Stimulated activated CD4-positive, alpha-beta T cell treated with anti-CD3 and anti-CD28 coated beads, Interleukin-15, amount 100 ng/mL, for 1 hour (primary cell): ENCODE results near the gene SLC17A3.

Experiments
- DNase-seq, 2 donors: peaks; one replicate each; pipeline ENCODE4 v3.0.0-alpha.2; 2020; ENCODE audit warnings: low read depth in 1 of 2, low spot score in 1 of 2

Gene SLC17A3

DNA sequence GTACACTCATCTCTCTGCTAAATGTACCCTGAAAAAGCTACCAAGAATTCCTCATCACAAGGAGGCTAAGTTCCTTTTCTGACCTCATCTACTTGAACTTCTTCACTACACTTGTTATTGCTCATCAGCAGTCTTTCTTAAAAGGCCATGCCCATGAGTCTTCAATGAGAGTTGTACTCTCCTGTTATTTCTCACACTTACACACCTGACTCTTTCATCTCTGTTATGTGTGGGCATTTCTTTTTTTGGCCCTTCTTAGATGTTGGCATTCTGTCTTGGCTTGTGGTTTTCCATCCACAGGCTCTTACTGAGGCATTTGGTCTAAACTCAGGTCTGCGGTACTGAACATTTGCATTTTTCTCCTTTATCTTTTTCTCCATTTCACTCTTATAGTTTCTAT lies 31.5 kb downstream of the SLC17A3 start:
- no peak for DNase-seq

DNA sequence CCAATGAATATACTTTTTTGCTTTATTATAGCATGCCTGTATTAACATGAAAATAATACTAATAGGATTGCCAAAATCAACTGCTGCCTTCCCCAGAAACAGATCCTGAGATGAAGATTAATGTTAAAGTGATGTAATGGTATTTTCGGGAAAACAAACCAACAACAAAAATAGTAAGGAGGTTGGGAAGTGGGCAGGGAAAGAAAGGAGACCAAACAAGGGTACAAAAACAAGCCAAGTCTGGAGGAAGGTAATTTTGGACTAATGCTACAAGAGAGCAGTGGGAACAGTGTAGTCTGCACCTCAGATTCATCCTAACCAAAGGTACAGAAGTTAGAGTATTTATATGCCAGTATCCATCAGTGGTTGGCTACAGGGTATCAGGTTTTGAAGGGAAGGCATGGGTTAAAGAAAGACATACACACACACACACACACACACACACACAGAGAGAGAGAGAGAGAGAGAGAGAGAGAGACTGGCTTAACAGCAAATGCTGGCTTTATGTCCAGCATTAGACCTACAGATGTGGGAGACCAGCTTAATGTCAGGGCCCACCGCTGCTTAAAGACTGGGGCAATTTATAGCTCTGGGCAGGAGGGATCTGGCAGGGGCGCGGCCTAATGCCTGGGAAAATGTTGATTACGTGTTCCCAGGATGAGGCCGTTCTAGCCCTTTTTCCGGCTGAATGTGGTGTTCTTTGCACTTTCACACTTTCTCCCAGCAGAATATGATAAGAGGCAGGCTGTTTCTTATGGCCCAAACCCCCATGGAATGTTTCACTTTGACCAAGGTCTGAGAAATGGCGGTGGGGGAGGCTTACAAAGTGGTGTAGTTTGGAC lies 38.4 kb downstream of the SLC17A3 start:
- no peak for DNase-seq

DNA sequence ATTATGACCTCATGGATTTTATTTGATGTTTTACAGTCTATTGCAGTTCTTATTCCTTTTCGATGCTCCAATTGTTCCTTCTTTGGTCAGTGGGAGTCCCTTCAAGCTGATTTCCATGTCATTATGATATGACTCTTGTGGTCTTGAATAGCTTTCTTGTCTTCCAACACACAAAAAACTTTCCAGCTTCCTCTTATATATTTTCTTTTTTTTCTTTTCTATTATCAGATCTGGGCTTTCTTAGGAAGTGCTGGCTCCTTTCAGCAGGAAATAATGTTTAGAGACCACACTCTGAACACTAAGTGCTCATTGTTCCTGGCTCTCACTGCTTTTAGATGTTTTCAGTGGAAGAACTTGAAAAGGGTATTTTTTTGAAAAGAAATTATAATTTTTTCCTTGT lies 39.1 kb downstream of the SLC17A3 start:
- no peak for DNase-seq

DNA sequence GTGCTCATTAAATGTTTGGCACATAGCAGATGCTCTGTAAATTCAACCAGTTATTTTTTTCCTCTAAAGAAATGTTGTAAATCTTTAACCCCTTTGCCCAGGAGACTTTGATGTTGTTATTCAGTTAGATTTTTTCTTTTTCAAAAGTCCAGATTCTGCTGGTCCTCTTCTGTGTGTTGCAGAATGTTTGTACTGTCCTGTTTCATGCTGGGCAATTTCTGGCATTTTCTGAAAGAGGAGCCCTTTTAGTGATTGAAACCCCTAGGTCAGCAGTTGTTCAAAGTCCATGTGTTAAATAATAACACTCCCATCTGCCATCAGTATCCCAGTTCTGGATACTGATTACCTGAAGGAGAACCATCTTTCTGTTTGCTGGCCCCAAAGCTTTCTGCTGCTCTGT lies 40.9 kb downstream of the SLC17A3 start:
- DNase-seq: no peak

DNA sequence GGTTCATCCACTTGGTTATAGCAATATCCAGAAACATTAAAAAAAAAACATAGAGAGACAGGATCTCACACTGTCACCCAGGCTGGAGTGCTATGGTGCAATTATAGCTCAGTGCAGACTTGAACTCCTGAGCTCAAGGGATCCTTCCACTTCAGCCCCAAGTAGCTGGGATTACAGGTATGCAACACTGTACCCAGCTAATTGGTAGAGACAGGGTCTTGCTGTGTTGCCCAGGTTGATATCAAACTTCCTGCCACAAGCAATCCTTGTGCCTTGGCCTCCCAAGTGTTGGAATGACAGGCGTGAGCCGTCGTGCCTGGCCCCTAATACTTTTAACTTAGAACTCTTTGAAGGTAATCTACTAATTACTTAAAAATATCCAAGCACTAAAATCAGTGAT lies 41.4 kb downstream of the SLC17A3 start:
- DNase-seq: no peak

DNA sequence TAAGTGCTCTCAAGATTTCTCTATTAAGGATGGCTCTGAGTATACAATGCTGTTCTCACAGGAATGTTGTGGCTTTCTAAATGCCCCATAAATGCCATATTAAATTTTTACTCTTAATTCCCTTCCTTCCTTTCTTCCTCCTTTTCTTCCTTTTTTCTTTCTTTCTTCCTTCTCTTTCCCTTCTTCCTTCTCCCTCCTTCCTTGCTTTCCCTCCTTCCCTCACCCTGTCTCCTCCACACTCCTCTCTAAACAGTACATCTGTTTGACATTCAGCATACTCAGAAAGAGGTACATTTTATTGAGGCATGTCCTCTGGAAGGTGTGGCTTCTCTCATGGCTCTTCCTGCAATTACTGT lies 41.8 kb downstream of the SLC17A3 start:
- no peak for DNase-seq

DNA sequence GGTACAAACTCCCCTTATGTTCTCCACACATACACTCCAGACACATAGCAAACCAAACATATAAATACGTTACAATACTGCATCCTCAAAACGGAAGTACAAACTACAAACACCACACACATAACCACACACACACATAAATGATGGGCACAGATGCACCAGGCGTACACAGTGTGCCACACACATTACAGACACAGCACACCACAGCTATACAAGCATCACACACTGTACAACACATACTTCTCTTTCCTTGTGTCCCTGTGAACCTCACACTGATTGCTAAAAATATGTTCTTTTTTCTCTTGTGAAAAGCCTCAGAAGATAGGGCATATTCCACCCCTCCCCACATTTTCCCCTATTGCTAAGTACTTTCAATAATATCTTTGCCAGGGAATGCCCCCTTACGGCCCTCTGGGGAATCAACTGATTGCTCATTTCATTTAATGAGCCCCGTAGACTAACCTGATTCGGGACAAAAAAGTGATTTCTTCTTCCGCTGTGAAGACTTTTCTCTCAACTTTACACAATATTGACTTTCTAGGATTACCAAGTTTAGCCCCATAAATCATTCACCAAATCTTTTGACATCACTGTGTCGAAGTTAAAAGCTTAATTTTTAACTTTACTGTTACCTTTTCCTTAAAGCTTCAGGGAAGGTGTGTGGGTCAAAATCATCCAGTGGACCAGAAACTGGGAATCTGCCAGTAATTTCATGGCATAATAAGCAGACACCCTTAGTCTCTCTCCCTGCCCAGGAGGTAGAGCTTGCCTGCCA lies 42.3 kb downstream of the SLC17A3 start, which contains the start of gene SLC17A1:
SLC17A1 (minus strand) TSS at position 521 of the 775 bp plus-strand sequence. CDS start 1,495 bp downstream, outside the sequence.
- no peak for DNase-seq

DNA sequence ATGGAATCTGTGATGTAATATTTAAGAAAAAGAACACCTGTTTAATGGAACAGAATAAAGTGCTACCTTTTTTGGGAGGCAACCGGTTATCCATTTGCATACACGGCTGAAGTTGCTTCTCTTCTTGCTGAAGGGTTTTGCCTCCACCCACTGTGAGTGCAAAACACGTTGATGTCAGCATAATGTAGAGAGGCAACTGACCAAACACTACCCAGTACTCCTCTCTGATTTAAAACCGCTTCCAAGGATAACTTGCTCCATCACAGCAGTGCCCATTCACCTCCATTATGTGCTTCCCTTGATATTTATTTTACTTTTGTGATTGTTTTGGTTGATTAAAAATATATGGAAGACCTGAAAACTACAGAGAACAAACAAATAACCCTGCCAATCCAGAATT lies 43.6 kb downstream of the SLC17A3 start:
- DNase-seq: no peak

DNA sequence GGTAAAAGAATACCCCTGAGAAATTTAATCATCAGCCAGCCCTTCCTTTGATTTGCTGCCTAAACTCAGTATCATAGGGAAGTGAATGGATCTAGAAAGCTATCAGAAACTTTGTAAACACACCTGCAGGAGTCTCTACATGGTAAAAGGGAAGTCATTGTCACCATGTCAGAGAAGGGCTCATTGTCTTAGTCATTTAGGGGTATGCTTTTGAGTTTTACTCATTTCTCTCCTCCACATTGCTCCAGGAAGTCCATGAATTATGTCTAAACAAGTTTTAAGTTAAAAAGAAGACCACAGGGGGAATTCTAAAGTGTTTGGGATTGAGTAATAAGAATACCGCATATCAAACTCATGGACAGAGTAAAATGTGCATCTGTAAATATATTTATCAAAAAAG lies 44.7 kb downstream of the SLC17A3 start:
- DNase-seq: no peak

DNA sequence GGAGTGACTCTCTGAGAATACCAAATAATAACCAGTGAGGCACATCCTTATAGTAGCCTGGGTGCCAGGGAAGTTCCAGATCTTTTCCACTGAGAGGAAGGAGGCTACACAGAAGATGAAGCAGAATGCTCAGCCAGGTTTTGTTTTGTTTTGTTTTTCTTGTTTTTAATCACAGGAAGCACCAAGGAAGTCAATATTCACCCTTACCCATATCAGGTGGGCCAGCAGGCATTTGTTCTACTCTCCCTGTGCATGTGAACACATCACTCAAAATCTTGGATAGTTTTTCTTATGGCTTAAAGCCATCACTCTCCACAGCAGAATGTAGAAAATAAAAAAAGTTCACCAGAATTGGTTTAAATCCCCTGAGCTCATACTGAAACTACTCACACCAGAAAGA lies 52.7 kb downstream of the SLC17A3 start:
- no peak for DNase-seq

DNA sequence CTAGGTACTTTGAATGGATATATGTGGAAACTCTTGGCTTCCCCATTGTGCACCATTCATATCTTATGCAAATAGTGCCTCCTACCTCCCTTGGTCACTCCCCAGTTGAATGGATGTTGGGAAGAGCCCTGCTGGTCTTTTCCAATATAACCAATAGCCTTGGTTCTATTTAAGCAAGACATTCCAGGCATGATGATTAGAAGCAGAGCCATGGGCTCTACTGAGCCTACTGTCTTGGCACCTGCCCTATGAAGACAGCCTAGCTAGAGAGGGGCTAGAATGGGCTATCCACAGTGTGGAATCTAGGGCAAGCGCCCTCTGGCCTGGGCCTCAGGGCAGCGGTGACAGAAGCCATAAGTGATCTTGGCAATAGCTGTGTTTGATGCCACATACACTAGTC lies 57.8 kb downstream of the SLC17A3 start:
- no peak for DNase-seq

DNA sequence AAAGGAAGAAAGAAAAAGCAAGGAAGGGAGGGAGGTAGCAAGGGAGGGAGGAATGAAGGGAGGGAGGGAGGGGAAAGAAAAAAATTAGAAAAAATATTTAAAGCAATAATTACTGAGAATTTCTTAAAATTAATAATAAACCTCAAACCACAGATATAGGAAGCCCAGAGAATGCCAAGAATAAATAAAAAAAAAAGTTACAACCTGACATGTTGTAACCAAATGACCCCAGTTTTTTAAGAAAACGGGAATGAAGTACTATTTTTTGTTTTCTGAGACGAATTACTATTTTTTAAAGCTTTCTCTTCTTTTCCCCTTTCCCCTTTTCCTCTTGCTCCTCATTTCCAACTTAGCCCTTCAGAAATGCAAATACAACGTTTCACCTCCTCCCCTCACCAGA lies 58.8 kb downstream of the SLC17A3 start:
- no peak for DNase-seq

DNA sequence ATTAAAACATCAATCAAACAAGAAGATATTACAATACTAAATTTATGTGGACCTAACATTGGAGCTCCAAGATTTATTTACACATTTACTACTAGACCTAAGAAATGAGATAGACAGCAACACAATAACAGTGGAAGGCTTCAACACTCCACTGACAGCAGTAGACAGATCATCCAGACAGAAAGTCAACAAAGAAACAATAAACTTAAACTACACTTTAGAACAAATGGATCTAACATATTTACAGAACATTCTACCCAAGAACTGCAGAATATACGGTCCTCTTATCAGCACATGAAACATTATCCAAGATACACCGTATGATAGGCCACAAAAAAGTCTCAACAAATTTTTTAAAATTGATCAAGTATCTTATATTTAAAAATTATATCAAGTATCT lies 69.2 kb downstream of the SLC17A3 start:
- no peak for DNase-seq

DNA sequence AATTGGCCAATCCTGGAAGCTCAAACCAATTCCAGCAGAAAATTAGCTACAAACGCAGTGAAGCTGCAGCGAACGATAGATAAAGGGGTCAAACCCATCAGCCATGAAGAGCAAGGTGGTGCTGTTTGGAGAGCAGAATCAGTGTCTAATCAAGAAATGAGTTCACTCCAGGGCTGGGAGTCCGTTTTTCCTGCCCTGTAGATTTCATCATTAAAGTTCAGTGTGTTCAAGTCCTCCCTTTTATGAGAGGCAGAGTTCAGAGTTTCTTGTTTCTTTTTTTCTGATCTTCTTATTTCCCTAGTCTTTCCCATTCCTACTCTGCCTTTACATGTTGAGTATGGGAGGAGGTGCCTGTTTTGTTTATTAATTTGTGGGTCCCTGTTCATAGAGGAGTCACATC lies 72.6 kb downstream of the SLC17A3 start:
- DNase-seq: no peak
